T-helper 9 cell (primary cell): ENCODE measurements around the gene STIM2.
"Not testable (repeated sequence)": the region's sequence is repeated elsewhere in the genome, so short reads cannot be mapped to it uniquely, and the experiment has no call there.

Source experiments
- DNase-seq: peaks from one replicate; pipeline ENCODE4 v3.0.0-alpha.2; 2020

The STIM2 gene

DNA sequence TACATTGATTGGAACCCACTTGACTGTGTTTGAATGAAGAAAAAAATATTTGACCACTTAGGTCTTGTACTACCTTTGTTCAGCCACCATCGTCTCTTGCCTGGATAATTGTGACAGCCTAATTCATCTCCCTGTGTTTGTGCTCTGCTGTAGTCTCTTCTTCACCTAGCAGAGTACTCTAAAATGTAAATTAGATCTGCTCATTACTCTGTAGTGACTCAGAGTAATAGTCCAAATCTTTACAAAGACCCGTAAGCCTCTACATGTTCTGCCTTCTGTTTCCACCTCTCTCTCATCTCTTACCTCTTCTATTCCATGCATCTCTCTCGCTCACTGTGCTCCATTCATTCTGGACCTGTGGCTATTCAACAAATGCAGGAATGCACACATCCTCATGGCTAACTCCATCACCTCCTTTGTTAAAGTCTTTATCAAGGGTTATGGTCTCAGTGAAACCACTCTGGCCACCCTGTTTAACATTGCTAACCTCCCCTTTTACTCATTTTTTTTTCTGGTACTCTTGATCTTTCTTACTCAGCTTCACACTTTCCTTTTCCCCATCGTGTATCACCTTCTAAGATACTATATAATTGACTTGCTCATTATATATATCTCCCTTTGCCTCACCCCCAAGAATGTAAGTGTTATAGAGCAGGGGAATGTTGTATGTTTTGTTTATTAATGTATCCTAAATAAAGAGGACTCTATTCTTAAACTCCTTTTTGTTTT is 98.4 kb downstream of the STIM2 start:
- no peak for DNase-seq

DNA sequence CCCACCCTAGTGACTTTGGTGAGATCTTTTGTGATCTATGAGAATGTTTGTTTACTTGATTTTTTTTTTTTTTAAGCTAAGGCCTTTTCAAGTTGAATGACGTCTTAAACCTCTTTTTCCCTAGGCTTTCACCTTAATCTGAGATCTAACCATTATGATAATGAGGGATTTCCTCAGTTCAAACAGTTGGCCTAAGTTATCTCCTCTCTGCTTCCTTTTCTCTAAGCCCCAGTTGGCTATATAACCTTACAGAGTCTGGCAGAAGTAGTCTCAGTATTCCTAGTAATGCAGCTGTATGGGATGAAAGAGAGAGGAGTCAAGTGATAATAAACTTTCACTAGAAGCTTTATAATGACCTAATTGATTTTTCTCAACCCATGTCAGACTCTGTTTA is 99.0 kb downstream of the STIM2 start:
- no peak for DNase-seq

DNA sequence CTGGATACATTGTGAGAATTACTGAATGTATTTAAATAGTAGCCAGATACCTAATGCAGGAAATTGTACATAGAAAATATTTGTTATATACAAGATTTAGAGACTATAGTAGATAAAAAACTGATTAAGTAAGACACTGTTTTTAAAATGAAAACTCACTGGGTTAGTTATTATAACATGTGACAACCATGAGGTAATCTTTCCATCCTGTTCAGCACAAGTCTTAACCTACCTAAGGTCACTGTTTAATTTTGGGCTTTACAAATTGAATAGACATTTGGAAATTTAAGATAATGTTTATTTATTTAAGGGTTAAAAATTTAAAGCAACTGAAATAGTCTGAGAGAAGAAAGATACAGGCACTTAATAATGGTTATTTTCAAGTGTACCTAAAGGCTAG is 102.1 kb downstream of the STIM2 start:
- DNase-seq = no peak

DNA sequence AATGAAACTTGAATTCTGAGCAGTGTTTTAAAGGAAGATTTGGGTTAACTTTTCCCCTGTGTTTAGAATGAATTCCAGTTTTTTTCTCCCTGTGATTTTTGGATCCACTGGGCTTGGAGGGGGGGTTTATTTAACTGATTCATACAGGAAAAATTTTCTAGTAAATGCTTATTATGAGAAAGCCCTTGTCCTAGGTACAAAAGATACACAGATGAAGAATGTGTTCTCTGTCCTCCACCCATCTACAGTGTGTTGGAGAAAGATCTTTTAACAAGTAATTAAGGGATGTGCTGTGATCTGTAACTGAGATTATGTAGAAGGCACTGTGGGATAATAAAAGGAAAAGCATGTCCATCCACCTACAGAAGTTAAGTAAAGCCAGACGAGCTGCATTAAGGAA is 103.9 kb downstream of the STIM2 start:
- no peak for DNase-seq

DNA sequence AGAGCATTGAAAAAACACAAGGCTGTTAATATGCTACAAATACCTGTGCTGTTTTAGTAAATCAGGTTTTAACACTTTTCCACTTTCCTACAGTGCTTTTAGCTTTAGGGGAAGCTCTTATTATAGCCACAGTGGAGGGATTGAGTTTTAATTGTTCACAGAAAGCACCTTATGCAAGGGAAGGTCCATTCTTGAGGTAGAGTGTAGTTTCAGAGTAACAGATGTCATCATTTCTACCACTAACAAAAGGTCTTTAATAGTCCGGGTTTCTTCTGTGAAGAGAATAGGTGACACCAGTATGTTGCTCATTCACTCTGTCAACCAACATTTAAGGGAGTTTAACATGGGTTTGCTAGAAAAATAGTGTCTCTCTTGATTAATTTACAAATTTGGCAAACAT is 104.4 kb downstream of the STIM2 start:
- no peak for DNase-seq

DNA sequence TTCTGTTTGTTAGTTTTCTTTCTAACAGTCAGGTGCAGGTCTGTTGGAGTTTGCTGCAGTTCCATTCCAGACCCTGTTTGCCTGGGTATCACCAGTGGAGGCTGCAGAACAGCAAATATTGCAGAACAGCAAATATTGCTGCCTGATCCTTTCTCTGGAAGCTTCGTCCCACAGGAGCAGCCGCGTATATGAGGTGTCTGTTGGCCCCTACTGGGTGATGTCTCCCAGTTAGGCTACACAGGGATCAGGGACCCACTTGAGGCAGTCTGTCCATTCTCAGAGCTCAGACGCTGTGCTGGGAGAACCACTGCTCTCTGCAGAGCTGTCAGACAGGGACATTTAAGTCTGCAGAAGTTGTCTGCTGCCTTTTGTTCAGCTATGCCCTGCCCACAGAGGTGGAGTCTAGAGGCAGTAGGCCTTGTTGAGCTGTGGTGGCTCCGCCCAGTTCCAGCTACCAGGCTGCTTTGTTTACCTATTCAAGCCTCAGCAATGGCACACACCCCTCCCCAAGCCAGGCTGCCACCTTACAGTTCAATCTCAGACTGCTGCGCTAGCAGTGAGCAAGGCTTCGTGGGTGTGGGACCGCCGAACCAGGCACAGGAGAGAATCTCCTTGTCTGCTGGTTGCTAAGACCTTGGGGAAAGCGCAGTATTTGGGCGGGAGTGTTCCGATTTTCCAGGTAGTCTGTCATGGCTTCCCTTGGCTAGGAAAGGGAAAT is 115.0 kb downstream of the STIM2 start:
- not testable (repeated sequence) for DNase-seq

DNA sequence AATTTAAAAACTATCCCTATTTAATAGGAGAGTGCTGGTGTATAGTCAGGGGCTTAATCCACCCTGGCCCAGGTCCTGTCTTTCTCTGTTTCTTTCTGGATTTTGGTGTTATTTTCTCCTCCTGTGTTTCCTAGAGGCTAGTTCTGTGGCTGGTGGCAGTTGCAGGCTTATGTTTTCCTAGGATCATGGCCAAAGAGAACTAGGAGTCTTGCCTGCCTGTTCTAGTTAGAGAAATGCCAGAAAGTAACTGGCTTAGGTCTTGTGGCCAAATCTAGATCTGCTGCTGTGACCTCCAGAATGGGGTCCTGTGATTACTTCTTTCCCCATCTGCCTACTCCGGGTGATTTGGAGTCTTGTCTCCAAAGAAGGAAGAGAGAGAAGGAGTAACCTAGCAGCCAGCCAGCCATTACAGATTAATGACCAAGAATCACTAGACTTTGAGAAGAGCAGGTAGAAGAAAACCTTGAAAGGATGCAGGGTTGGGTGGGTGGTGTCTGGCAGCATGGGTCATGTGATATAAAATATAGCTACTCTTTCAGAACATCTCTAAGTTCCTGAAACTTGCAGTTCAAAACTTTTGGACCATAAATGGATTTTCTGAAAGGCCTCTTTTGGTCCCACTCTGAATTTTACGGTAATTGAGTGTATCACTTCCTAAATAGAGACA is 117.9 kb downstream of the STIM2 start:
- no peak for DNase-seq

DNA sequence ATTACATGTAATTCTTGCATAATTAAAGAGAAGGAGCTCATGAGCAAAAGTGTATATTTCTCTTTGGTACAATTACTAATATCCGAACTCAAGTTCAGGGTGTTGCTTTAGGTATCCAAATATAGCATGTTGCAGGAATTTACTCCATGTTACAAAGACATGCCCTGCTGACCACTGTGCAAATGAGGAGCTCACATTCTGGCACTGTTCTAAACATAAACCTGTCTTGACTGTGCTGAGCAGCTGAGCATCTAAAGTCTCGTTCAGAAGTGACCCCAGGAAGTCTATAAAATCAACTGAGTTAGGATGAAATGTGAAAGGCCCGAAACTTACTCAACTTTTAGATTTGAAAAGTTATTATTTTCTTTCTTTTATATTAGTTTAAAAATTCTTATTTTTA is 124.3 kb downstream of the STIM2 start:
- DNase-seq = no peak

DNA sequence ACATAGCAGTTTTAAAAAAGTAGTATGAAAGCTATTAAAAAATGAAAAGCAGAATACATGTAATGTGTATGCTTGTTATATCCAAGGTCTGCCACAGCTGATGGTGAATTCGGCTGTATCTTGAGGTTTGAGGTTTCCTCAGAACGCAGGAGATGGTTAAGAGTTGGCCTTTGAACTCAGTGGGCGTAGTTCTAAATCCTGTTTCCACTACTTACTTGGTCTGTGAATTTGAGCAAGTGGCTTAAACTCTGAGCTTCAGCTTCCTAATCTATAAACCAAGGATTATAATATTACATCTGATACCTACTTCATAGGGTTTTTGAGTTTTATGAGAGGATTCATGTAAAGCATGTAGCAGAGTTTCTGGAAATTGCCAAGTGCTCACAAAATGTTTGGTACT is 125.2 kb downstream of the STIM2 start:
- no peak for DNase-seq

DNA sequence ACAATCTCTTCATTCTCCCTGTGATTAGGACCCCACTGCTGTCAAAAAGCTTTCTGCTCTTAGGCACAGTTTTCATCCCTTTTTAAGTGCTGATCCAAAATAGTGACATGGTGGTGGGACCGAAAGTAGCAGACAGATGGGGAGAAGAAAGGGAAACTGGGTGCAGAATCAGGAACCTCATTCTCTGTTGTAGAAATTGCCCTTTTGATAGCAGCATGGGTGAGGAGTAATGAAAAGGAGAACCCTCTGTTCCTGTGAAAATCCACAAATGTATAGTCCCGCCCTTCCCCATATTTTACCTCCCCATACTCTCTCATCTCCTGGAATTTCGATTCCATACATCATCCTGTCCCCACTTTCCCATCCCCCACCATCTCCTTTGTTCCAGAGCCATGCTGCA is 126.5 kb downstream of the STIM2 start:
- no peak for DNase-seq

DNA sequence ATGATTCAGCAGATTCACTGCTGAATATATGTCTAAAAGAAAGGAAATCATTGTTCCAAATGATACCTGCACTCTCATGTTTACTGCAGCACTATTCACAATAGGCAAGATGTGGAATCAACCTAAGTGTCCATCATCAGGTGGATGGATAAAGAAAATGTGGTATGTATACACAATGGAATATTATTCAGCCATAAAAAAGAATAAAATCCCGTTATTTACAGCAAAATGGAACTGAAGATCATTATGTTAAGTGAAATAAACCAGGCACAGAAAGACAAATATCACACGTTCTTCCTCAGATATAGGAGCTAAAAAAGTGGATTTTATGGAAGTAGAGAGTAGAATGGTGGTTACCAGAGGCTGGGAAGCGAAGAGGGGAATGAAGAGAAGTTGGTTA is 130.4 kb downstream of the STIM2 start:
- DNase-seq = no peak

DNA sequence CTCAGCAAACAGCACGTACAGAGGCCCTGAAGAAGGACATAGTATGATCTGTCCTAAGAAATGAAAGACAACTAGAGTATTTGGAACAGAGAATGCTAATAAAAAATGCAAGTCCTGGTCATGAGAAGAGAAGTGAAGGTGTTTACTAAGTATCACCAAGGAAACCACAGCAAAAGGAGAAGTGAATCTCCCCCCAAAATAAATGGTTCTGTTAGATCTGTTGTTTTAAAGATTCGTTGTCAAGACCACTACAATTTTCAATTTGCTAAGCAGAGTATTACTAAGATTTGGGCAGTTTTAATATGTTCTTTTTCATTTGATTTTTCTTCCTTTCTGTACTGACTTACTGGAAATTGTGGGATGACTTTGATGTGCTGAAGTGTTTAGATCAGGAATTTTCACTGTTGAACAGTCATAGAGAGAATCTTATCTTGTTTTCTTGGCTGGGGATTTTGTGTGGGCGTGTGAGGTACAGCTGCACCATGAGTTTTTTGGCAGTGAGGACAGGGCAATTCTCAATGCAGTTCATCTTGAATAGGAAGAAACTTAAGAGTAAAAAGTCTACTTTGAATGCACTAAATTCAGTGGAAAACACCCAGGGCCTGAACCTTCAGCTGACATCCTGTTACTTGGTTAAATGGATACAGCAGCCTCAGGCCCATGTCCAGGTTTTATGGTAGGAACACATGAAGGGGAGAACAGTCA is 132.2 kb downstream of the STIM2 start:
- no peak for DNase-seq

DNA sequence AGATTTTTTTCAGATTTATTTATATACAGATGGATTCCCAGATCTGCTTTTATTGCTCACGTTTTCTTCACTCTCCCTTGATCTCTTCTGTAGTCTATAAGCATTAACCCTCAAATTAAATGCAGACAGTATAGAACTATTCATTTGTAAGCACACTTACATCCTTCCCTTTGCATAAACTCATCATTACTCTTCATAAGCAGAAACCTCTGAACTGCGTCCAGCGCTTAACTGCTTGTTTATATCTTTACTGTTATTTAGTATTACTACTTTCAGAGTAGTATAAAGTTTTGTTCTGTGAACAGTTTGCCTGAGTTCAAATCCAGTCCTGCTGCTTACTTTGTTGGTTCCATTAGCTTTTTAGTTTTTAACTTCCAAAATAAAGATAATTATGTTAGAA is 132.9 kb downstream of the STIM2 start:
- no peak for DNase-seq

DNA sequence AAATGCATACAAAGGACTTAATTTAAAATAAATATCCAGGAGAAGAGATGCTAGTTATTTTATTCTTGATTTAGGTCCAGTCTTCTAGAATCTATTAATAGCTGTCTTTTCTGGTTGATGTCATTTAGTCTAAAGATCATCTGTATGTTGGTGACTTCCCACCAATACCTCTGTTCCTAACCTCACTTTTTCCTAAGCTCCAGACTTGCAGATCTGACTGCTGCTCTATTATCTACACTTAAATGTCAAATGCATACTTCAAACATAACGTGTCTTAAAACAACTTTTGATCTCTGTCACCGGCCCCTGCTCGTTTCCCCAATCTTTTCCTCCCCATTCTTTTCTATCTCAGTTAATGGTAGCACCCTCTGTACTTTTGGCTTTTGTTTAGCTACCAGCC is 133.3 kb downstream of the STIM2 start:
- DNase-seq = no peak

DNA sequence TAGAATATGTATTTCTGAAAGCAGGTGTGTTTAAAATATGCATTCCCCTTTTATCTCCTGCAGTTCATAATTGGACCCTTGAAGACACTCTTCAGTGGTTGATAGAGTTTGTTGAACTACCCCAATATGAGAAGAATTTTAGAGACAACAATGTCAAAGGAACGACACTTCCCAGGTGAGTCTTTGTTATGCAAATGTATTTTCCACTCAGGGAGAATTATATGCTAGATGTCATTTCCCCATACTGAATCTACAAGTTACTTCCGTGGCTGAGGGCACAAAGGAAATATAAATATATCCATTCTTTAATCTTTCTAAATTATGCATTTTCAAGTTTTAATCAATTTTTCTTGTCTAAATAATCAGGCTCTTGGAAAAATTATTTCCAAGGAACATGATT is 134.7 kb downstream of the STIM2 start:
- no peak for DNase-seq

DNA sequence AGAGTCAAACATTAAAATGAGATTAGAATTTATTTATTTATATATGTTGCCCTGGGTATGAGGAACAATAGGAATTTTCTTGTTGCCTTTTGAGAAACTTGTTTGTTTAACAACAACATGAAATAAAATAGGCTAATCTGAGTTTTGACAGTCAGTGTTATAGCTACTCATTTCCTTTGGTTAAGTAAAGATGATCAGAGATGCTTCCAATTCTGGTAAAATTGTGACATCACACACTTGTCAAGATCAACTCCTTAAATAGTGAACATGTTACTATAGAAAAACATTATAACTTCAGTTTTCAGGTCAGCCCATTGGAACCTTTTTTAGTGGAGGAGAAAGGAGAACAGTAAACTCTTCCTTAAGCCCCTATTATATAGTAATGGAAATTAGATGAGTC is 136.1 kb downstream of the STIM2 start:
- no peak for DNase-seq

DNA sequence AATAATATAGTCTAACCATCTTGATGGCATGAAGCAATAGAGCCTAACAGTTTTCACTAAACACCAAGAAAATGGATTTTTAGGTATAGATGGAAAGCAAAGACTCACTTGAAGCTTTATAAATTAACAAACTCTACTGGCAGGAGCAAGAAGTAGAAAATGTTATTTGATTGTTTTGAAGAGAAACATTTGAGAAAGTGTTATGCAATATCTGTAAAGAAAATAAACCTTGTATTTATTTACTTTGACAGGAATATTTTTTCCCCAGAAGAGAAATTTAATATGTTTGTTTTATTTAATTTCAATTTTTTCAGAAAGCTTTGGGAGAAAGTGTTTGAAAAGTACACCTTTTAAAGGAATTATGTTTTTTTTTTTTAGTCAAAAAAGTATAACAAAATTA is 139.0 kb downstream of the STIM2 start:
- no peak for DNase-seq

DNA sequence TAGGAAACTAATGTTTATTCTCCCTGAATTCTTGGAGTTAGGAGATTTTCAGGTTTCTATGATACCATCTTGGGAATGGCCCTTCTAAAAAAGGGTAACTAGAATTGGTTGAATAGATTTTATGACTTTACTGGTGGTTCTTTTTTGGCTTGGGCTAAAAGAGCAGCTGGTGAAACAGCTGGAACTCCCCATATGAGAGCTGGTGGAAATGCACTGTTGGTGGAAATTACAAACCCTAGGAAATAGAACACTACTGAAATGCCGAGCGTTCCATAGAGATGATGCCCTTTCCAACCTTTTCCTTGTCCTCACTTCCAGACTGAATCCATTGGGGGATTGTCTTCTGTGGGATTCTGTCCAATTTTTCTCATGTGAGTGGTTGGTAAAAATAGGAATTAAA is 139.5 kb downstream of the STIM2 start:
- no peak for DNase-seq

DNA sequence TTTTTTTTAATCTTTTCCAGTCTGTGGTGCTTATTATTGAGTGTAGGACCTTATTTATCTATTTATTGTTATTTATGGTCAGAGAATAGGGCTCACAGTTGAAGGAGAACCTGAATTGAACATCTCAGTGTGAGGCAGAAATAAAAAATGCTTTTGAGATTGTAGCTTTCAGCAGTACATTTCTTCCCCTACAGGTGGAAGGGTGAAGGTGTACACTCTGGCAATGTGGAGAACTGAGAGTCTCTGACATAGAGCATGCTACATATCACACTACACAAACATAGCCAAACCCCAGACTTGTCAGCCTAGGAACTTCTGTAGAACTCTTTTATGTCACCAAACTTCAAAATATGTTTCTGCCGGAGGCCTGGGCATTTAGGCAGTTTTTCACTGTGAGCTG is 140.2 kb downstream of the STIM2 start:
- DNase-seq = no peak

DNA sequence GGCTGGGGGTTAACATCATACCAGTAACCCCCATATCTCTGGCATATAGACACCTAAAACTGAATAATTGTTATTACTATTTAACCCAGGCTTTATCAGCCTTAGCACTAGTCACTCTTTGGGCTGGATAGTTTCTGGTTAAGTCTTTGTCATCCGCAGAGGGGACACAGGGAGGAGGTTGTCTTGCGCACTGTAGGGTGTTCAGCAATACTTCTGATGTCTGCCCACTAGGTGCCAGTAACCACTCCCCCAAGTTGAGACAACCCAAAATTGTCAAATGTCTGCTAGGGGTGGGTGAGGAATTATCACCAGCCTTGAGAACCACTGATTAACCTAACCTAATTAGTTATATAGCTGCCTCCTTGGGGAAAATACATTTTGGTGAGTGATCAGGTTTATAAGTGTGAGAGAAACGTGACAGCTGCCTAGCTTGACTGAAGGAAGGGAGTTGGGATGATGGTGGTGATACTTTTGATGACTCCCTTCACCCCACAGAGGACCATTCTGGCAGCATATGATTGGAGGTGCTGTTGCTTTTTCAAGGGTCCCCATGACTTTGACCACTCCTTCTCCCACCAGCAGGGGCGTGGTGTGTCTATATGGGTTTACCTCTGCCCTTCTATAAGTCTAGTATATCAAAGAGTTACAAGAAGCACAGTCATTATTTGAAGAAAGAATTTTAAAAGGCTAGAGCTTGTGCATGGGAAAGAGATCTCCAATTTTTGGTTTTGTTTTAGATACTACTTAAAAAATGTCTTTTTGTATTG is 140.9 kb downstream of the STIM2 start:
- DNase-seq = no peak

DNA sequence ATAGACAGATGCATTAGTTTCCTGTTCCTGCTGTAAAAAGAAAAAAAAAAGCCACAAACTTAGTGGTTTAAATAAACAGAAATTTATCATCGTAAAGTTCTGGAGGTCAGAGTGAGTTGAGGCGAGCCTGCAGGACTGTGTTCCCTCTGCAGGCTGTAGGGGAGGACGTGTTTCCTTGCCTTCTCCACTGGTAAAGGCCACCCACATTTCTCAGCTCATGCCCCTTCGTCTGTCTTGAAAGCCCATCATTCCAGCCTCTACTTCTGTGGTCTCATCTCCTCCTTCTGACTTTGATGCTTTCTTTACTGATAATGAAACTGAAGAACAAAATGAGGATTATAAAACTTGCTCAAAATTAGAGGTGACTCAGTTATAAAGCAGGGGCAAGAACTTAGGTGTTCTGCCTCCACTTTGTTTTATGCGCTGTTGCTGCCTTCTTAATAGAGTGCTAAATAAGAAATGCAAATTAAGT is 143.0 kb downstream of the STIM2 start:
- no peak for DNase-seq

DNA sequence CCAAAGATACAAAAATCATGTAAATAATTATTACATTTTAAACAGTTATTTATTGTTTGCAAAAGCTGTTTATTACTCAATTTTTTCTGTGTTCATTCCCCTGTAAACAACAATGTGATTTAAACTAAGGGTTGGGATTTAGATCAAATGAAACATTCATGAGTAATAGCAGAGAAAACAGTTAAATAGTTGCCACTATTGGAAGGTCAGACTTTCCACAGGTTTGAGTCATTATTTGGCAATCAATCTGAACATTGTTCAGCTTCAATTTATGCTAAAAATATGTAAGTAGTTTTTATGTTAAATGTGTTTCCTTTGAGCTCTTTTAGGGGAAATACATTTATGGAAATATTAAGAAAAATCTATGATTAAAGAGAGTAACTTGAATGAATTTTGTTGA is 144.9 kb downstream of the STIM2 start:
- no peak for DNase-seq
